GM18861 (cell line): Measurements from ENCODE around the gene API5.
"Not testable (repeated sequence)": the region's sequence is repeated elsewhere in the genome, so short reads cannot be mapped to it uniquely, and the experiment has no call there.

ENCODE experiments used
- ATAC-seq: cut with Tn5 transposase; IDR thresholded peaks from one replicate; pipeline ENCODE4 v1.9.1; 2021; ENCODE audit not compliant: unreplicated experiment

Gene API5

DNA sequence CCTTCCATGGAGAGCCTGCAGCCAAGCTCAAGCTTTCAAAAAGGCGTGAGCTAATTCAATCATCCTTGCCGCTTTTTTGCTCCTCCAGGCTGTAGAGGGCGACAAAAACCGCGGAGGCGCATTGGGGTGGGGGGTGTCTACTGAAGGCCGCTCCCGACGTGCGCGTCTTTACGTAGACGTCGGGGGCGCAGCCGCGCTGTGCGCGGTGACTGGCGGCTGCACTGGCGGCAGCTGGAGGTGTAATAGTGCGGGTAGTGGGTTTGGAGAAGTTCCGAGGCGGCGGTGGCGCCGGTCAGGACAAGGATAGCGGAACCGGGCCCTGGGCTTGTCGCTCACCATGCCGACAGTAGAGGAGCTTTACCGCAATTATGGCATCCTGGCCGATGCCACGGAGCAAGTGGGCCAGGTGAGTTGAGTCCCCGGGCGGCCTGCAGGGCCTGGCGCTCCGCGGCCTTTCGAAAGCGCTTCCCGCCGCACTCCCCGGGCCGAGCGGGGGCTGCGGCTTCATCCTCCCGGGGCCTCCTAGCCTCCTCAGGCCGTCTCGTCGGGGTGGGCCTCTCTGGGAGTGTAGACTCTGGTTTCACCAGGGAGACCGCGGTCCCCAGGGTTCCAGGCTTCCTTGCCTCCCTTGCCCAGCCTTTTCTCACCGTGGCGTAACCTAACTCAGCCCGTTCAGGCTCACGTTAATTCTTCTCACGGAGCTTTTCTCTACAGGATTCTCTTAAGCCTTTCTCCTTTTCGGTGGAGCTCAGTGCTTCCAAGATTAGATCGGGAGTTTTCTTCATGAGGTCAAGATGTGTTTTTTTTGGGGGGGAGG, at the start of gene API5:
Gene API5 (plus strand): TSS at position 206 of the 817 bp plus-strand sequence. CDS start 132 bp downstream, at position 338.
- ATAC-seq: peak; percentile 98

- ATAC-seq: no peak
Measured at GRCh38 chr11:43267856-43268580, 43.8 kb upstream of the API5 start.

DNA sequence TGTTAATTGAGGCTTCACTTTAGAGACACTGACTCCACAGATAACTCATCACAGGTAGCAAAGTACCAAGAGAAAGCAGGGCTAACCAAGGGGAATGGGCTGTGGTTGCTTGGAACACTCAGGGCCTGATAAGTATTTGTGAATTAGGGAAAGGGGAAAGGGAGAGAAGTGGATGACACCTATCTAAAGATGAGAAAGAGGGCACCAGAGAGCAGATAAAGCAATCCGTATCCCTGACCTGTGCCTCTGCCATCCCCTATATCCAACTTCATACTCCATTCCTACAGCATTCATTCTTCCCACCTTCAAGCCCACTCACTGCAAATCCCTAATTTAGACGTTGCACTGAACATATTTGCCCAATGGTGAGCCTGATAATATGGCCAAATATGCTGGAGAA, 43.0 kb upstream of the API5 start:
- ATAC-seq: no peak

GRCh38 chr11:43269254-43269918, 42.4 kb upstream of the API5 start:
- ATAC-seq: no peak

- ATAC-seq: no peak
Measured at GRCh38 chr11:43270468-43270867, 41.3 kb upstream of the API5 start.

- ATAC-seq: peak; percentile 68
Measured at GRCh38 chr11:43278193-43278956, 33.4 kb upstream of the API5 start.

- ATAC-seq: peak; percentile 41
Measured at GRCh38 chr11:43282607-43283440, 29.0 kb upstream of the API5 start.

GRCh38 chr11:43285826-43286225, 26.0 kb upstream of the API5 start:
- no peak for ATAC-seq

GRCh38 chr11:43289368-43289767, 22.4 kb upstream of the API5 start:
- no peak for ATAC-seq

- ATAC-seq: no peak
Measured at GRCh38 chr11:43298397-43298796, 13.4 kb upstream of the API5 start.

DNA sequence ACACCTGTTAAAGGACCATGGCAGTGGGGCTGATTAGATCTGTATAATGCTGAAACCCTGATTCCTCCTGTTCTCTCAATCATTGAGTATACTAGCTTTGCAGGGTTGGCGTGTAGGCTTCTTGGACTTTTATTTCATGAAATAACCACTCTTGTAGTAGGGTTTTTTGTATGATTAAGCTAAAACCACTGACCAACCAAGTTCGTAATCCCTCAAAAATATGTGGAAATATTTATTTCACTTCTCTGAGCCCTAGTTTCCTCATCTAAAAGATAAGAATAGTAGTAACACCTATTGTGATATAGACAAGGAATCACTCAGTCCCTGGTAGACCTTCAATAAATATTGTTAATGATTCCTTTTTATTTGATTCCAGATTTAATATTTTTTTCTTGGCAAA, 4.2 kb downstream of the API5 start:
- ATAC-seq: no peak

DNA sequence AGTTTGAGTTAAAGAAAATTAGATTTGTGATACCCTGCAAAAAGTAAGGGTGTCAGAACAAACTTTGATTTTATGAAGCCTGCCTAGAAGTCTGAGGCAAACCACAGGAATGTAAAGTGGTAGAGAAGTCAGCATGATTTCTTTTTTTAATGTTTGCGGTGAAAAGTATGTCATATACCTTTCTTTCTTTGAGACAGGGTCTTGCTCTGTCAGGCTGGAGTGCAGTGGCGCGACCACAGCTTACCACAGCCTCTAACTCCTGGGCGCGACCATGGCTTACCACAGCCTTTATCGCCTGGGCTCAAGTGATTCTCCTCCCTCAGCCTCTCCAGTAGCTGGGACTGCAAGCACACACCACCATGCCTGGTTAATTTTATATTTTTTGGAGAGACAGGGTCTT, 4.7 kb downstream of the API5 start:
- ATAC-seq: no peak

GRCh38 chr11:43327987-43328386, 16.2 kb downstream of the API5 start:
- no peak for ATAC-seq

GRCh38 chr11:43328482-43328881, 16.7 kb downstream of the API5 start:
- no peak for ATAC-seq

- ATAC-seq: no peak
Measured at GRCh38 chr11:43341159-43341558, 29.4 kb downstream of the API5 start.

DNA sequence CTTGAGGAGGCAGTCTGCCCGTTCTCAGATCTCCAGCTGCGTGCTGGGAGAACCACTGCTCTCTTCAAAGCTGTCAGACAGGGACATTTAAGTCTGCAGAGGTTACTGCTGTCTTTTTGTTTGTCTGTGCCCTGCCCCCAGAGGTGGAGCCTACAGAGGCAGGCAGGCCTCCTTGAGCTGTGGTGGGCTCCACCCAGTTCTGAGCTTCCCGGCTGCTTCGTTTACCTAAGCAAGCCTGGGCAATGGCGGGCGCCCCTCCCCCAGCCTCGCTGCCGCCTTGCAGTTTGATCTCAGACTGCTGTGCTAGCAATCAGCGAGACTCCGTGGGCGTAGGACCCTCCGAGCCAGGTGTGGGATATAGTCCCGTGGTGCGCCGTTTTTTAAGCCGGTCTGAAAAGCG, 39.6 kb downstream of the API5 start:
- ATAC-seq: not testable (repeated sequence)

- no peak for ATAC-seq
Measured at GRCh38 chr11:43354311-43354710, 42.5 kb downstream of the API5 start.

- ATAC-seq: no peak
Measured at GRCh38 chr11:43356336-43356735, 44.5 kb downstream of the API5 start.

GRCh38 chr11:43358279-43358800, 46.5 kb downstream of the API5 start:
- no peak for ATAC-seq
